ENCODE data around the gene COL13A1.

GRCh38 chr10:69892816-69893215 lies 91.1 kb downstream of the COL13A1 start:
- TF ChIP-seq RAD21 (IDR thresholded peaks at IDR 0.05) (no peak), CTCF (IDR thresholded peaks at IDR 0.05; ENCODE audit: low read depth, low read length, missing input control) (no peak), REST (IDR thresholded peaks at IDR 0.05) (no peak), MAX (IDR thresholded peaks at IDR 0.05) (no peak), JUND (IDR thresholded peaks at IDR 0.05) (no peak), YY1 (IDR thresholded peaks at IDR 0.05) (no peak)
